A549 (cell line): ENCODE data around the gene CHD1.

Experiments used
- BCL3 ChIP-seq: fragments of >200 bp; sonication (Bioruptor Twin); formaldehyde crosslinking; IDR thresholded peaks from 3 replicates; pipeline ENCODE4 v1.6.1; 2016
- CTCF ChIP-seq: fragments of >200 bp; sonication (Bioruptor Twin); formaldehyde crosslinking; IDR thresholded peaks from 3 replicates; pipeline ENCODE4 v1.5.1; 2016
- GATA3 ChIP-seq: IDR thresholded peaks from 2 replicates; pipeline ENCODE4 v1.6.1; 2012; ENCODE audit warnings: borderline replicate concordance
- HEYL ChIP-seq: fragments of 250-450 bp; sonication (Bioruptor Pico); IDR thresholded peaks from 2 replicates; pipeline ENCODE4 v1.8.0; 2021; ENCODE audit warnings: mild to moderate bottlenecking, moderate library complexity
- HMGXB4 ChIP-seq: fragments of 250-450 bp; sonication (Bioruptor Pico); IDR thresholded peaks from 2 replicates; pipeline ENCODE4 v1.5.0; 2021; ENCODE audit warnings: mild to moderate bottlenecking, moderate library complexity, borderline replicate concordance
- JUN ChIP-seq, 2 experiments: fragments of >200 bp; sonication (Bioruptor Twin); formaldehyde crosslinking; IDR thresholded peaks; 2 replicates in 1 of 2; 3 replicates in 1 of 2; pipeline ENCODE4 v1.6.1; 2016 to 2017
- POLR2A ChIP-seq: IDR thresholded peaks from 2 replicates; pipeline ENCODE4 v1.6.1; 2012; ENCODE audit warnings: mild to moderate bottlenecking, low read length
- RAD21 ChIP-seq, 2 experiments: fragments of >200 bp in 1 of 2; sonication (Bioruptor Twin) in 1 of 2; formaldehyde crosslinking in 1 of 2; IDR thresholded peaks in 1 of 2; conservative IDR thresholded peaks in 1 of 2; 2 replicates in 1 of 2; 3 replicates in 1 of 2; pipeline ENCODE4 v1.6.1; 2012 to 2018; ENCODE audit warnings: inconsistent platforms in 1 of 2

- no peak for TF ChIP-seq BCL3
- TF ChIP-seq POLR2A, result no peak
- no peak for TF ChIP-seq RAD21 (conservative IDR thresholded peaks at IDR 0.05 in 1 of 2, IDR thresholded peaks at IDR 0.05 in 1 of 2)
- TF ChIP-seq HMGXB4 (CRISPR knock-in tag), result no peak
- TF ChIP-seq CTCF, result no peak
- no peak for TF ChIP-seq HEYL (CRISPR knock-in tag)
- TF ChIP-seq GATA3, result no peak
- TF ChIP-seq JUN (IDR thresholded peaks at IDR 0.05), result no peak
These were observed 121.0 kb downstream of the CHD1 start for GRCh38 chr5:98807806-98808205.
